HG03432 (cell line): ENCODE data around the gene TTF1.
A peak's percentile ranks its signal among the peaks of the same experiment; 100 is the strongest.

Source experiments
- ATAC-seq: cut with Tn5 transposase; IDR thresholded peaks from one replicate; pipeline ENCODE4 v1.9.1; 2021; ENCODE audit warnings: mild to moderate bottlenecking, moderate library complexity; ENCODE audit not compliant: unreplicated experiment

Gene TTF1

GRCh38 chr9:132367613-132368313, 38.9 kb downstream of the TTF1 start:
- no peak for ATAC-seq

GRCh38 chr9:132366481-132366880, 40.2 kb downstream of the TTF1 start:
- ATAC-seq: no peak

- no peak for ATAC-seq
Measured at GRCh38 chr9:132365986-132366385, 40.7 kb downstream of the TTF1 start.

GRCh38 chr9:132364068-132364467, 42.6 kb downstream of the TTF1 start:
- no peak for ATAC-seq

- ATAC-seq: no peak
Measured at GRCh38 chr9:132357764-132358163, 48.9 kb downstream of the TTF1 start.

GRCh38 chr9:132356324-132356924, 50.2 kb downstream of the TTF1 start:
- no peak for ATAC-seq

- peak; percentile 87 for ATAC-seq
Measured at GRCh38 chr9:132354637-132355355, 51.8 kb downstream of the TTF1 start, which contains the start of gene SETX. Gene SETX (minus strand): TSS chr9:132354986. CDS start chr9:132349428, 5,558 bp downstream.

GRCh38 chr9:132351404-132352045, 55.1 kb downstream of the TTF1 start:
- ATAC-seq: no peak

GRCh38 chr9:132350861-132351315, 55.8 kb downstream of the TTF1 start:
- ATAC-seq: no peak

- no peak for ATAC-seq
Measured at GRCh38 chr9:132348676-132349075, 58.0 kb downstream of the TTF1 start.

GRCh38 chr9:132346177-132346576, 60.5 kb downstream of the TTF1 start:
- no peak for ATAC-seq

GRCh38 chr9:132341177-132341840, 65.3 kb downstream of the TTF1 start:
- no peak for ATAC-seq

- no peak for ATAC-seq
Measured at GRCh38 chr9:132334364-132334763, 72.3 kb downstream of the TTF1 start.

GRCh38 chr9:132333556-132333955, 73.1 kb downstream of the TTF1 start:
- ATAC-seq: no peak

GRCh38 chr9:132328580-132328979, 78.1 kb downstream of the TTF1 start:
- ATAC-seq: no peak

- no peak for ATAC-seq
Measured at GRCh38 chr9:132327537-132327936, 79.1 kb downstream of the TTF1 start.
